NCI-H1048 (cell line): ENCODE measurements around the gene CISD2.
"Not testable (repeated sequence)": the region's sequence is repeated elsewhere in the genome, so short reads cannot be mapped to it uniquely, and the experiment has no call there.

Experiments used
- DNase-seq: peaks from one replicate; lab custom pipeline; 2025; lab: John Stamatoyannopoulos, UW

Gene CISD2

GRCh38 chr4:102850370-102850769, 18.4 kb upstream of the CISD2 start:
- DNase-seq: no peak

DNA sequence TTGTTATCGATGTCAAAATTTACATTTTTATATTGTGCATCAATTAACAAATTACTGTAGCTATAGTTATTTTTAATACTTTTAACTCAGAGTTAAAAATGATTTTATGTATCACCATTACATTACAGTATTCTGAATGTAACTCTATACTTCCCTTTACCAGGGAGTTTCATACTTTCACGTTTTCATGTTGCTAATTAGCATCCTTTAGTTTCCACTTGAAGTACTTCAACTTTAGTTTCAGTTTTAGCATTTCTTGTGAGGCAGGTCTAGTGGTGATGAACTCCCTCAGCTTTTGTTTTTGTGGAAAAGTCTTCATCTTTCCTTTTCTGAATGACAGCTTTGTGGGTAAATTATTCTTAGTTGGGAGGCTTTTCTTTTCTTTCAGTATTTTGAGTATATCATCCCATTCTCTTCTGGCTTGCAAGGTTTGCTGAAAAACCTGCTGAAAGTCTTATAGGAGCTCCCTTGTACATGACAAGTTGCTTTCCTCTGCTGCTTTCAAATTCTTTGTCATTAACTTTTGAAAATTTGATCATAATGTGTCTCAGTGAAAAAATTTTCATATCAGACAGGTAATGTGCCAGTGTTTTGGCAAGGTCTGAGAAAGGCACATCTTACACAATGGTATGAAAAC, 9.8 kb upstream of the CISD2 start:
- DNase-seq: no peak

- DNase-seq: no peak
Observed at GRCh38 chr4:102860611-102861324, 8.0 kb upstream of the CISD2 start.

DNA sequence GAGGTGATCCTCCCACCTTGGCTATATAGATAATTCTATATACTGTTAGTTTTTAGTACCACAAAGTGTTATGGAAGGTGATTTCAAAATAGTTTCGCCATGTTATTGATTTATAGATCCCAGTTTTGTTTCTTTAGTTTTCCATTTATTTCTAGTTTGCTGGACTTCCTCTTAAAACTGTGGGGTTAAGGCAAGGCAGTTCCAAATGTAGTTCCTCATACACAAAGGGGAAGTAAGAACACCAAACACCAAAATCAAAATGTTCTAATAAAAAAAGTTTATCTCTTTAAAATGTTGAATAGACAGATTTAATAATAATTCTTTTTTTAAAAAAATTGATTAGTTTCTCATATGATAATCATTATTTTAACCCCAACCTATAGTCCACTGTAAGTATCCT, 6.8 kb upstream of the CISD2 start:
- DNase-seq: no peak

GRCh38 chr4:102862747-102863146, 6.0 kb upstream of the CISD2 start:
- no peak for DNase-seq

DNA sequence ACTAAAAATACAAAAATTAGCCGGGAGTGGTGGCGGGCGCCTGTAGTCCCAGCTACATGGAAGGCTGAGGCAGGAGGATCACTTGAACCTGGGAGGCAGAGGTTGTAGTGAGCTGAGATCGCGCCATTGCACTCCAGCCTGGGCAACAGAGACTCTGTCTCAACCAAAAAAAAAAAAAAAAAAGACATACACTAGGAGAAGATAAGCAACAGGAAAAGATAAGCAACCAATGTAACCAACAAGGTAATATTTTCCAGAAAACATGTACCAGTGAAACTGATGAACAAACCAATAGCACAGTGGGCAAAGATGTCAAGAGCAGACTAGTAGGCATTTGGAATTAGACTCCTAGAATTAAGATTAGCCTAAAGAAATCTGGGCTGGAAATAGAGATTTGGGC, 3.5 kb upstream of the CISD2 start:
- not testable (repeated sequence) for DNase-seq

GRCh38 chr4:102867278-102868152, 1.3 kb upstream of the CISD2 start:
- DNase-seq: no peak

GRCh38 chr4:102868153-102868780, 525 bp upstream of the CISD2 start:
- DNase-seq: no peak

- DNase-seq: no peak
Observed at GRCh38 chr4:102869569-102870197, 891 bp downstream of the CISD2 start.

- no peak for DNase-seq
Observed at GRCh38 chr4:102871772-102872171, 3.0 kb downstream of the CISD2 start.

- DNase-seq: not testable (repeated sequence)
Observed at GRCh38 chr4:102877477-102878106, 8.8 kb downstream of the CISD2 start.

DNA sequence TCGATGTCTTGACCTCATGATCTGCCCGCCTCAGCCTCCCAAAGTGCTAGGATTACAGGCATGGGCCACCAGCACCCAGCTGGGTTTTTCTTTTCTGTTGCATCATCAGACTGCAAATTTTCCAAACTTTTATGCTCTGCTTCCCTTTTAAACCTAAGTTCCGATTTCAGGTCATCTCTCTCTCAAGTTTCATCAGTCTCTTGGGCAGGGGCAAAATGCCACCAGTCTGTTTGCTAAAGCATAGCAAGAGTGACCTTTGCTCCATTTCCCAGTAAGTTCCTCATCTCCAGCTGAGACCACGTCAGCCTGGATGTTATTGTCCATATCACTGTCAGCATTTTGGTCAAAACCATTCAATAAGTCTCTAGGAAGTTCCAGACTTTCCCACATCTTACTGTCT, 9.6 kb downstream of the CISD2 start:
- not testable (repeated sequence) for DNase-seq

DNA sequence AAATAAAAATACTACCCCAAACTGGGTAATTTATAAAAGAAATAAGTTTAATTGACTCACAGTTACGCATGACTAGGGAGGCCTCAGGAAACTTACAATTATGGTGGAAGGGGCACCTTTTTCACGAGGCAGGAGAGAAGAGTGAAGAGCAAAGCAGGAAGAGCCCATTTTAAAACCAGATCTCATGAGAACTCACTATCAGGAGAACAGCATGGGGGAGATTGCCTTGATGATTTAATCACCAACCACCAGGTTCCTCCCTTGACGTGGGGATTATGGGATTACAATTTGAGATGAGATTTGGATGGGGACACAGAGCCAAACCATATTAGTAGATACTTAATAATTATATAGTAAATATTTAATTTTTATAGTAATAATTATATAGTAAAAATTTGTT, 10.1 kb downstream of the CISD2 start:
- DNase-seq: no peak

GRCh38 chr4:102881343-102881742, 12.6 kb downstream of the CISD2 start:
- DNase-seq: no peak

DNA sequence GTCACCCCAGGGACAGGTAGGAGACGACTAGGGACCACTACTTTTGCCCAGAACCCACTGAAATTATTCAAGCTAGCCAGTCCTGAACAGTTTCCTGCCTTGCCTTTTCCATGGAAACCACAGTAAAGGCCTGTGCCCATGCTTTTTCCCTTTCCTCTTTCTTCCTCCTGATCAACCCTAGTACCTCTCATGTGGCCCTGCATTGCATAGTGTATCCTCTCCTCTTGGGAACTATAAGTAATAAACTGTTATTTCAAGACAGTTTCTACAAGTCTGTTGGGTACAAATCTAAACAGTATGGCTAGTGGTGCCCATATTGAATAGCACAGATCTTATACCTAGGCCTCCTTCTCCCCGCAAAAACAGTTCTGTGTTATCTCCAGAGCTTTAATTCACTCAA, 14.5 kb downstream of the CISD2 start:
- no peak for DNase-seq

DNA sequence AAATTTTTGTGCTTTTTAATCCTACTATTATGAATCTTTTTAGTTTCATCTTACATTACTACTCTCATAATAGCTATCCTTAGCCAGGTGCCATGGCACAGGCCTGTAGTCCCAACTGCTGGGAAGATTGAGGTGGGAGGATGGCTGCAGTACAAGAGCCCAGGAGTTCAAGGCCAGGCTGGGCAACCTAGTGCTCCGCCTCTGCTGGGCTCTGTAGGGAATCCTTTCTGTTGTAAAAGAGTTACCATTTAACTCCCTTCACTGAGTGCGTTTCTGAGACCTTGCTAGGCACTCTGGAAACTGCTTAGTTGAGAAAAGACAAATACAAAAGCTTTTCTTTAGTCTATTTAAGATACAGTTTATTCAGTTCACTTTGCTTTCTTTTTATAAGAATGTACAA, 19.8 kb downstream of the CISD2 start:
- DNase-seq: not testable (repeated sequence)

- DNase-seq: not testable (repeated sequence)
Observed at GRCh38 chr4:102889866-102890265, 21.1 kb downstream of the CISD2 start.

DNA sequence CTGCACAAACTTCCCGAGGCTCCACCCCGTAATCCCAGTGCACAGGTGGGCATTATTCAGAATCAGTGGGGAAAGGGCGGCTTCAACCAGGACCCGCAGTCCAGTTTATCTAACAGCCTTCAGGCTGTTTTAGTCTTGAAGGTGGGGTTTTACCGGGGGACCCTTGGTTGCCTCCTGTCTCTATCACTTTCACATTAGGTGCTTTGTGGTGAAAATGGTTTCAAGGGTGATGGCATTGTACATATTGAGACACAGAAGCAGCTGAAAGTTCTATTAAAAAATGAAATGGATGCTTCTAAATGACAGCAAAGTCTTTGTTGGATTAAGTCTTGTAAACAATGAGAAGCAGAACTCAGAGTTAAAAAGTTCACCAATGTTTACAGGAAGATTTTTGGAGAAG, 27.8 kb downstream of the CISD2 start:
- DNase-seq: not testable (repeated sequence)

DNA sequence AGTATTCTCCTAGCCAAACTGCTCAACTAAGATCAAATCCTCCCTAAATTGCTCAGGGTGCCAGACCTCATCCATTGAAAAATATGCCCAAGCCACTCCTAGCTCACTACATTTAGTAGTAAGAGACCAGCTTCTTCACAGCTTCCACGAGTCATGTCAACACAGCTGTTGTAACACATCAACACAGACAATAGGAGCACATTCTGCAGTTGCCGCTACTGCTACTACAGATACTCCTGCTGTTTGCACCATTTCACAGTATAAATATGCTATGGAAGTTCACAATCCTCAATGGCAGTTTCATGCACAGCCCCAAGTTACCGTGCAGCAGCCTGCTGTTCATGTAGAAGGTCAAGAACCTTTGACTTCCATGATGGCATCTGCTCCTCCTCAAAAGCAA, 28.8 kb downstream of the CISD2 start:
- DNase-seq: not testable (repeated sequence)

DNA sequence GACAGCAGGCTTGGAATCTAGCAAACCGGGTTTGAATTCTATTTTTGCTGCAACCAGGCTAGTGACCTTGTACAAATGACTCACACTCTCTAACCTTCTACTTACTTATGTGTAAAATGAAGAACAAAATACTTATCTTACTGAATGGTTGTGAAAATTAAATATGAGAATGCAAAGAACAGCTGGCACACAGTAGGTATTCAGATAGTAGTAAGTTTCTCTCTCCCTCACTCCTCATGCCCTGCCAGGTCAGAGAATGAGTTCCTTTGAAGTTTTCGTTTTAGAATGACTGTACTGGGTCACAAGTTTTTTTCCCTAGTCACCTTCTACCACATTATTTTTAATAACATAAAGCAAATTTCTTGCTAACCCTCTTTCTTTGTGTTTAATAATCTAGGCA, 33.0 kb downstream of the CISD2 start:
- DNase-seq: no peak

DNA sequence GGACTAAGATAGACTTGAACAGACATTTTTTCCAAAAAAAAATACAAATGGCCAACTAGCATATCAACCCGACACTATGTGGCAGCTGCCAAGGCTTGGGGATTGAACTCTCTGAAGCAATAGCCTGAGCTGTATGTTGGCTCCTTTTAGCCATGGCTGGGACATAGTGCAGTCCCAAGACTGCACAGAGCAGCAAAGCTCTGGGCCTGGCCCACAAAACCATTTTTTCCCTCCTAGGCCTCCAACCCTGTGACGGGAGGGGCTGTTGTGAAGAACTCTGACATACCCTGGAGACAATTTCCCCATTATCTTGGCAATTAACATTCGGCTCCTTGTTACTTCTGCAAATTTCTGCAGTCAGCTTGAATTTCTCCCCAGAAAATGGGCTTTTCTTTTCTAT, 50.1 kb downstream of the CISD2 start:
- DNase-seq: no peak
